ENCODE data around the gene SH3BP1.
"Not testable (repeated sequence)": the region's sequence is repeated elsewhere in the genome, so short reads cannot be mapped to it uniquely, and the experiment has no call there.

Gene SH3BP1

GRCh38 chr22:37656583-37656982 is 17.1 kb downstream of the SH3BP1 start:
- FAIRE-seq; DNase-seq (ENCODE audit: low spot score): not testable (repeated sequence)

GRCh38 chr22:37657590-37658132 is 18.2 kb downstream of the SH3BP1 start:
- FAIRE-seq (no peak), DNase-seq (ENCODE audit: low spot score) (no peak)

- DNase-seq (ENCODE audit: low spot score): peak; percentile 98
- FAIRE-seq: peak; percentile 91
These were observed 18.9 kb downstream of the SH3BP1 start, which contains the start of gene PDXP for GRCh38 chr22:37658133-37659065. PDXP (plus strand) TSS chr22:37658723; CDS start chr22:37658783, 60 bp downstream.

GRCh38 chr22:37659066-37659896 is 19.8 kb downstream of the SH3BP1 start:
- DNase-seq (ENCODE audit: low spot score) (no peak), FAIRE-seq (no peak)

- DNase-seq (ENCODE audit: low spot score) (no peak), FAIRE-seq (no peak)
These were observed 20.6 kb downstream of the SH3BP1 start for GRCh38 chr22:37659897-37660708.

GRCh38 chr22:37660709-37661045 is 21.2 kb downstream of the SH3BP1 start:
- DNase-seq (ENCODE audit: low spot score): no peak

GRCh38 chr22:37661160-37661924 is 21.9 kb downstream of the SH3BP1 start:
- FAIRE-seq (no peak), DNase-seq (ENCODE audit: low spot score) (no peak)

More at GRCh38 chr22:37660709-37661045, 21.2 kb downstream of the SH3BP1 start:
- no peak for FAIRE-seq

- DNase-seq (ENCODE audit: low spot score): no peak
- no peak for FAIRE-seq
These were observed 22.6 kb downstream of the SH3BP1 start for GRCh38 chr22:37662039-37662438.

- FAIRE-seq (no peak), DNase-seq (ENCODE audit: low spot score) (no peak)
These were observed 24.2 kb downstream of the SH3BP1 start for GRCh38 chr22:37663521-37664140.

- FAIRE-seq: no peak
- DNase-seq (ENCODE audit: low spot score): no peak
These were observed 25.0 kb downstream of the SH3BP1 start for GRCh38 chr22:37664249-37665101.

- FAIRE-seq: no peak
- DNase-seq (ENCODE audit: low spot score): no peak
These were observed 26.0 kb downstream of the SH3BP1 start for GRCh38 chr22:37665487-37665886.

GRCh38 chr22:37669586-37669985 is 30.1 kb downstream of the SH3BP1 start:
- FAIRE-seq (no peak), DNase-seq (ENCODE audit: low spot score) (peak; percentile 43)

GRCh38 chr22:37672206-37672919 is 32.9 kb downstream of the SH3BP1 start:
- FAIRE-seq (no peak), DNase-seq (ENCODE audit: low spot score) (no peak)

GRCh38 chr22:37672920-37673455 is 33.5 kb downstream of the SH3BP1 start:
- DNase-seq (ENCODE audit: low spot score) (no peak), FAIRE-seq (no peak)

- no peak for FAIRE-seq
- no peak for DNase-seq (ENCODE audit: low spot score)
These were observed 34.8 kb downstream of the SH3BP1 start for GRCh38 chr22:37674248-37674647.

- FAIRE-seq: peak; percentile 88
- peak; percentile 90 for DNase-seq (ENCODE audit: low spot score)
These were observed 35.8 kb downstream of the SH3BP1 start, which contains the start of gene LGALS1 for GRCh38 chr22:37674951-37675929. LGALS1 (plus strand) TSS chr22:37675636; CDS start chr22:37675703, 67 bp downstream.
